Ammon's horn (tissue), 1 donor: ENCODE measurements around the gene CDH4.

Experiments
- DNase-seq: peaks from one replicate; pipeline ENCODE4 v3.0.0-alpha.2; 2016; ENCODE audit warnings: low spot score

The CDH4 gene

DNA sequence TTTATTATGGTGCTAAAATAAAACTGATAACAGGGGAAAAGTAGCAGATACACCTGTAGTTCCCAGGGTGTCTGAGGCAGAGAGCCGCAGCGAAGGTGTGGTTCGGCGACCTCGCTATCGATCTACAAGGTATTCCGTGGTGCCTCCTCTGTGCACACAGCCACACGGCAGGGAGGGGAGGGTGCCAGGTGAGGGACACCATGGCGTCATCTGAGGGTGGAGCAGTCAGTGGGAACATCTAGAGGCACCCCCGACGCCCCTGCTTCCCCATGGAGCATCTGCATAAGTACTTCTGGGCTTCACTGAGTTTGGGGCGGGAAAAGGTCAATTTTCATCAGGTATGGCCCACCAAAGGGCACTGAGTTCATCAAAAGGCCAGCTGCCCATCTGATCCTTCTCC, 570.3 kb downstream of the CDH4 start:
- no peak for DNase-seq

DNA sequence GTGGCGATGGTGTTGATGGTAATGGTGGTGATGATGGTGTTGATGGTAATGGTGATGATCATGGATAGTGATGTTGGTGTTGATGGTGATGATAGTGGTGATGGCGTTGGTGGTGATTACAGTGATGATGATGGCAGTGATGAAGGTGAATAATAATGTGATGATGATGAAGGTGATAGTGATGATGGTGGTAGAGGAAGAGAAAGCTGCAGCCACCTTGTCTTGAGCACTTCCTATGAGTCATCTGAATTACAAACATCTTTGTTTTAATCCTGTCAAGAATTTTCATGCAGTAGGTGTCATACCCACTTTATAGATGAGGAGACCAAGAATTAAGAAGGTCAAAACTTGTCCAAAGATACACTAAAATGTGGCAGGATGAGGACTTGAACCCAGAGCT, 571.2 kb downstream of the CDH4 start:
- DNase-seq = no peak

DNA sequence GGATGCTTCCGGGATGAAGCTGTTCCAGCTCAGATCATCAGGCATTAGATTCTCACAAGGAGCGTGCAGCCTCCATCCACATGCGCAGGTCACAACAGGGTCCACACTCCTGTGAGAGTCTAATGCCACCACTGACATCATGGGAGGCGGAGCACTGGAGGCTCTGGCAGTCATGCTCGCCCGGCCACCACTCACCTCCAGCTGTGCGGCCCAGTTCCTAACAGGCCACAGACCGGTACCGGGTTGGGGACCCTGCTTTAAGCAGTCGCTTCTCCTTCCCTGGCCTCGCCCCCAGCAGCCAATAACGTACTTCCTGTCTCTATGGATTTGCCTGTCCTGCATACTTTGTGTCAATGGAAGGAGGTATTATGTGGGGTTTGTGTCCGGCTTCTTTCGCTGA, 576.8 kb downstream of the CDH4 start:
- DNase-seq = no peak

DNA sequence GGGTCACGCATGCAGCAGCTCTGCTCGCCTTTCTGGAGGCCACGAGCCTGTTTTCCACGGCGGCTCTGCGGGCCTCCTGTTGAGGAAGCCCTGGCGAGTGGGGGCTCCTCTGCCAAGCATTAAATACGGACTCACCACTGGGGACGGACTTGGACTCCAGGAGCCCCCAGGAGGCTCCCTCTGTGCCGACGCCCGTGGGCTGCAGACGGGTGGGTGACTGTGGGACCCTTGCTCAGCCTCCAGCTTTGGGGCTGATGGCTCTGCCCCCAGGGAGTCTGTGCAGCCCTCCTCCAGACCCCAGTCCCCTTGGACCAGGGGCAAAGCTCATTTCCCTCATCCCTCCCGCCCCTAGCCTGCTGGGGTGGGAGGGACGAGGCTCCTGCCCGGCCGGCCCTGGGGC, 577.5 kb downstream of the CDH4 start:
- no peak for DNase-seq

DNA sequence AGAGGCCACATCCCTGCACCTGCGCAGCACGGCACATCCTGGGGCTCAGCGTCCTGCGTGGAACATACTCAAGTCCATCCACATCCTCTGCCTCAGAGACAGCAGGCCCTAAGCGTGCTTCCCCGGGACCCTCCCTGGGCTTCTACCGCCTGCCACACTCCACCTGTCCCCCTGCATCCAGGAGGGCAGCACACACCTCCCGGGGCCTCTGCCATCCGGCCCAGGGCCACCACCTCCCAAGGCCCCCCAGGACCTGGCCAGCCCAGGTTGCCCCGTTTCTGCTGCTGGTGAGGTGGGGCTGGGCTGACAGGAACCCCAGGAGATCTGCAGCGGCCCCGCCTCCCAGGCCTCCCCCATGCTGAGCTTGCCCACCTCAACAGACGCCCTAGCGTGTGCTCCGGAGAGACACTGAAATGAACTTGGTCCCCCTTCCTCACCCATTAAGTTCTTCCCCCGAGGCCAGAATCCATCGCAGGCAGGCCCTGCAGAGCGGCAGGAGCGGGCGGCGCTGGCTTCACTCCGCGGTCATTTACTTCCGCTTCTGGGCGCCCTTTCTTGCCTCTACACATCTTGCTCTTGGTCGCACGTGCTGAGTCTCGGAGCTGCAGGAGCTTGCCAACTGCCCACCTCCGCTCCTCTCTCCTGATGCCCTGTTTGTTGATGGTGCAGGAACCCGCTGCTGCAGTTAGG, 578.3 kb downstream of the CDH4 start:
- DNase-seq = no peak

DNA sequence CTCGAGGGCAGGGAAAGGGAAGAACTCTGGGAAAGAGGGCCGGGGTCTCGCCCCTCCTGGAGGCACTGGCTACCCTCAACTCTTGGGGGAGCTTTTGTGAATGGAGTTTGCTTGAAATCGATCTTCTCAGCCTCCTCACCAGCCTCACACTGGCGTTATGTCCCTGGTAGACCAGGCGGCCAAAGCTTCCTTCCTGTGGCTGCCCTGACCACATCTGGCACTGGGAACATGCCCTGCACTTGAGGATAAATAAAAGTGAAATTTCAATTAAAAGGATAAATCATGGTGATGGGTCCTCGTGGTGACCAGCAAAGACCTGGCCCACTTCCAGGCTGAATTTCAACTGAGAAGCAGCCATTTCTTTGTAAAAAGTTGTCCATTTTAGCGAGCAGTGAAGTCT, 578.9 kb downstream of the CDH4 start:
- no peak for DNase-seq

DNA sequence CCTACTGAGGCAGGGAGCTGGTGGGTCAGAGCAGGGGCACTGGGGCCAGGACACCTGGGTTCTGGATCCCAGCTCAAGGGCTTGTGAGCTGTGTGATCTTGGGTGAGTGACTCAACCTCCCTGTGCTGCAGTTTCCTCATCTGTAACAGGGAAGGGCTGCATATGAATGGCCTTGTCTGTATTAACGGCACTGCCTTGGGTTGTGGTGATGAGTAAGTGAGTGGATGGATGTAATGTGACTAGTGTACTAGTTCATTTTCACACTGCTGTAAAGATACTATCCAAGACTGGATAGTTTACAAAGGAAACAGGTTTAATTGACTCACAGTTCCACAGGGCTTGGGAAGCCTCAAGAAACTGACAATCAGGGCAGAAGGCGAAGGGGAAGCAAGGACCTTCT, 580.1 kb downstream of the CDH4 start:
- no peak for DNase-seq

- DNase-seq = no peak
Measured at GRCh38 chr20:61833807-61834610, 581.9 kb downstream of the CDH4 start.

- DNase-seq = no peak
Measured at GRCh38 chr20:61835301-61835700, 583.2 kb downstream of the CDH4 start.

DNA sequence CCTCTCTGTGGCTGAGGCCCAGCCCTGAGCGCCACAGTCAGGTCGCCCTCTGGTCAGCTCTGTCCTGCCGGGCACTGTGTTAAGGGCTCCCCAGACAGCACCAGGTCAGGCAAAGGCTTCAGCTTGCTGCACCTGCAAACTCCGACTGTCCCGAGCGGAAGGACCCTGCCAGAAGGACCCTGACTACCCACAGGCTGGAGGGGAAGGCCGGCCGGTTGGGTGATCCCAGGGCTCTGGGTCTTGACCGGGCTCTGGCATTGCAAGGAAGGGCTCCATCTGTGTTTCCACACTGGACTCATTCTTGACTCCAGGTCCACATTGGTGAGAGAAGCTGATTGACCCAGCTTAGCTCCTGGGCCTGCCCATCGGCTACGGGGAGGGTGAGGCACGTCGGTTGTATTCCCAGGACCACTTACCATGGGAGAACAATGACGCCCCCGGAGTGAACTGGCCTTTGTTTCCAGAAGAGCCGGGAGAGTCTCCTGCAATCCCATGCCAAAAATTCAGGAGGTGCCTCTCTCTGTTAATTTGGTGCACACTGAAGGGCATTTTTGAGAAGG, 583.8 kb downstream of the CDH4 start:
- DNase-seq = no peak

GRCh38 chr20:61837200-61837599, 585.1 kb downstream of the CDH4 start:
- no peak for DNase-seq

DNA sequence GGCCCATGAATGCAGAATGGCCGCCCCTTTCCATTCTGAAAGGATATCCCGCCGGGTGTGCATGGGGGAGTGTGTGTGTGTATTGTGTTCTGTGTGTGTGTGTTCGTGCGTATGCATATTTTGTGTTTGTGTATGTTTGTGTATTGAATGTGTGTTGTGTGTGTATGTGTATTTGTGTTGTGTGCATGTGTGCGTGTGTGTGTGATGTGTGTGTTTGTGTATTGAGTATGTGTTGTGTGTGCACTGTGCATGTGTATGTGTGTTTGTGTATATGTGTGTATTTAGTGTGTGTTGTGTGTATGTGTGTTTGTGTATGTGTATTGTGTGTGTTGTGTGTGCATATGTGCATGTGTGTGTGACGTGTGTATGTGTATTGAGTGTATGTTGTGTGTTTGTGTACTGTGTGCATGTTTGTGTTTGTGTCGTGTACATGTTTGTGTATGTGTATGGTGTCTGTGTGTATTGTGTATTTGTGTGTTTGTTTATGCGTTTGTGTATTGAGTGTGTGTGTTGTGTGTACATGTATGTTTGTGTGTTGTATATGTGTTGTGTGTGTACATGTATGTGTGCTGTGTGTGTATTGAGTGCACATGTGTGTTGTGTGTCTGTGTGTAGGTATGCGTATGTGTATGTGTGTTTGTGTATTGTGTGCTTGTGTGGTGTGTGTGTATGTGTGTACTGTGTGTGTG, 587.3 kb downstream of the CDH4 start:
- DNase-seq = no peak

DNA sequence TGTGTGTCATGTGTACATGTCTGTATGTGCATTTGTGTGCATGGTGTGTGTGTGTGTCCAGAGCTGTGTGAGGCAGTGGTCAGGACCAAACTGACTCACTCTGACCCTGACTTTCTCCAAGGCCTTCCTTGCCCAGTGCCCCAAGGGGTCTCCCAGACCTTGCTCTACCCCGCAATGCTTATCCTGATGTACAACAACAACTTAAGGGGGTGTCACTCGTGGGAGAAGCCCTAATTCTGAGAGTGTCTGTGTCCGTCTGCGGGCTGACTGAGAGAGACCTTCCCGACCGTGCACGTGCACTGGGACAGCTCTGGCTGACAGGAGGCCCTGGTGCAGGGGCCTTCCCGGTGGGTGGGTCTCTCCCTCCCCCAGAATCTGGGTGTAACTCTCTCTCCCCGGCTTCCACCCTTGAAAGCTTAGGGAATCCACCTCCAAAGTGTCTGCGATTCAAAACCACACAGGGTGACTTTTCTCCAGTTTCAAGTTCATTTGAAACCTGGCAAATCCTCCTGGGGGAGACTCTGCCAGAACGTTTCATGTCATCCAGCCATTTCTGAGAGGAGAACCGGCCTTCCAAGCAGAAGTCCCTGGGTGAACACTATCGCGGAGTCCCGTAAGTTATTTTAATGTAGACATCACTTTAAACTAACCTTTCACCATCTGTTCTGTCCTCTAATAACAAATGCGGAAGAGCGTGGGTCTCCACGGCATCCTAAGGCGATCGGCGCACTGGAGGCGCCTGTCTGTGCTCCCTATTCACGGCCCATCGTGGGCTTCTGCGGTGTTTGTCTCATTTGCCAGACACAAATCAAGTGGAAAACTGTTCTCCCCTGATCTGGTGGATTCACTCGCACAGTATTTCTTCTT, 588.1 kb downstream of the CDH4 start:
- DNase-seq = no peak

- DNase-seq = no peak
Measured at GRCh38 chr20:61840779-61841455, 588.9 kb downstream of the CDH4 start.

DNA sequence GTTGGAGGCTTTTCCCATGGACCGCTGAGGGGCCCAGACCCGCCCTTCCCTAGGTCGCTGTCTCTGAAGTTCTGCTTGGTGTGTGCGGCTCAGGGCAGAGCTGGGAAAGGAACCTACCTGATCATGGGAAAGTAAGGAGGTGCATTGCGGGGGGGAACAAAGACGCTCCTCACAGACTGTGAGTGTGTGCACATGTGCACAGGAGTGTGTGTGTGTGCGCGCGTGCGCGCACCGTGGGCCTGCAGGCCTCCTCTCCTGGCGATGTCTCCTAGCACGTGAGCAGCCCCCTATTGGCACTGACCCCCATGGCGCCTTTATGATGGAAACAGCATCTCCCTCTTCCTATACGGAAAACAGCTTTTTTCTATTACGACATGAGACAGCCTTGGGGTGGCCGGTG, 589.5 kb downstream of the CDH4 start:
- no peak for DNase-seq

GRCh38 chr20:61841966-61842365, 589.9 kb downstream of the CDH4 start:
- no peak for DNase-seq

DNA sequence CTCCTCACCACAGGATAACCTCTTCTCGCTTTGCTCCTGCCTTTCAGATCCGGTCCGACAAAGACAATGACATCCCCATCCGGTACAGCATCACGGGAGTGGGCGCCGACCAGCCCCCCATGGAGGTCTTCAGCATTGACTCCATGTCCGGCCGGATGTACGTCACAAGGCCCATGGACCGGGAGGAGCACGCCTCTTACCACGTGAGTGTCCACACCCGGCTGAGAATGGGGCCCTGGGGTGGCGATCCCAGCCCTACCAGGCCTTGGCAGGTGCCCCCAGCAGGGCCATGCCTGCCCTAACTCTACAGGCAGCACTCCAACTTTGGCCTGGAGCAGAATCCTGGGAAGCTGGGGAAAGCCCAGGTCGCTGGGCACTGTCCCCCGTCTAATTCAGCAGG, 592.6 kb downstream of the CDH4 start:
- DNase-seq = no peak

- no peak for DNase-seq
Measured at GRCh38 chr20:61845233-61845671, 593.2 kb downstream of the CDH4 start.

- no peak for DNase-seq
Measured at GRCh38 chr20:61846074-61846473, 594.0 kb downstream of the CDH4 start.

- no peak for DNase-seq
Measured at GRCh38 chr20:61846741-61847419, 594.8 kb downstream of the CDH4 start.

- no peak for DNase-seq
Measured at GRCh38 chr20:61847420-61847748, 595.3 kb downstream of the CDH4 start.
